Activated naive CD8-positive, alpha-beta T cell (primary cell): ENCODE measurements around the gene DICER1.
"Not testable (repeated sequence)": the region's sequence is repeated elsewhere in the genome, so short reads cannot be mapped to it uniquely, and the experiment has no call there.

ENCODE experiments used
- H3K27ac Mint-ChIP-seq: one replicate; pipeline ENCODE4 v1.8.0; 2021; ENCODE audit warnings: mixed read lengths
- H3K27me3 Mint-ChIP-seq: one replicate; pipeline ENCODE4 v1.8.0; 2021; ENCODE audit warnings: mixed read lengths
- H3K36me3 Mint-ChIP-seq: one replicate; pipeline ENCODE4 v1.8.0; 2021; ENCODE audit warnings: mixed read lengths
- H3K4me1 Mint-ChIP-seq: one replicate; pipeline ENCODE4 v1.8.0; 2021; ENCODE audit warnings: low read depth, mixed read lengths
- H3K4me3 Mint-ChIP-seq: one replicate; pipeline ENCODE4 v1.8.0; 2021; ENCODE audit warnings: mild to moderate bottlenecking, mixed read lengths
- H3K9me3 Mint-ChIP-seq: one replicate; pipeline ENCODE4 v1.8.0; 2021; ENCODE audit warnings: low read depth, mixed read lengths

The DICER1 gene

GRCh38 chr14:95157327-95158189 lies at the start of gene DICER1:
TSS of gene DICER1 (minus strand) at chr14:95157529. CDS start at chr14:95133458, 24,071 bp downstream.
- Mint-ChIP-seq H3K27me3 (no peaks in the 10 kb centered on the region), H3K27ac (peak within 1 kb of the TSS; percentile 100), H3K4me1 (peaks cover 41% of the 10 kb centered on the region), H3K4me3 (peak within 1 kb of the TSS; percentile 96), H3K36me3 (peaks cover 2% of the 10 kb centered on the region), H3K9me3 (no peaks in the 10 kb centered on the region)

GRCh38 chr14:95206534-95206933 lies 49.2 kb upstream of the DICER1 start:
- no peak overlapping the region for H3K27ac Mint-ChIP-seq
- no peaks in the 10 kb centered on the region for H3K36me3 Mint-ChIP-seq
- no peaks in the 10 kb centered on the region for H3K27me3 Mint-ChIP-seq
- peaks cover 6% of the 10 kb centered on the region for H3K9me3 Mint-ChIP-seq
- H3K4me1 Mint-ChIP-seq = no peaks in the 10 kb centered on the region
- H3K4me3 Mint-ChIP-seq = no peak overlapping the region

GRCh38 chr14:95204705-95205104 lies 47.4 kb upstream of the DICER1 start:
- Mint-ChIP-seq H3K36me3 (no peaks in the 10 kb centered on the region), H3K4me3 (no peak overlapping the region), H3K27ac (no peak overlapping the region), H3K27me3 (no peaks in the 10 kb centered on the region), H3K4me1 (no peaks in the 10 kb centered on the region), H3K9me3 (peaks cover 6% of the 10 kb centered on the region)

GRCh38 chr14:95201745-95202144 lies 44.4 kb upstream of the DICER1 start:
- H3K27ac Mint-ChIP-seq, H3K36me3 Mint-ChIP-seq, H3K4me1 Mint-ChIP-seq, H3K9me3 Mint-ChIP-seq, H3K27me3 Mint-ChIP-seq, H3K4me3 Mint-ChIP-seq: not testable (repeated sequence)

GRCh38 chr14:95200404-95200803 lies 43.1 kb upstream of the DICER1 start:
- H3K36me3 Mint-ChIP-seq = no peaks in the 10 kb centered on the region
- no peak overlapping the region for H3K4me3 Mint-ChIP-seq
- H3K27ac Mint-ChIP-seq = no peak overlapping the region
- no peaks in the 10 kb centered on the region for H3K27me3 Mint-ChIP-seq
- H3K4me1 Mint-ChIP-seq = no peaks in the 10 kb centered on the region
- peaks cover 6% of the 10 kb centered on the region for H3K9me3 Mint-ChIP-seq

GRCh38 chr14:95199298-95199983 lies 42.1 kb upstream of the DICER1 start:
- Mint-ChIP-seq H3K4me1 (no peaks in the 10 kb centered on the region), H3K27ac (no peak overlapping the region), H3K36me3 (no peaks in the 10 kb centered on the region), H3K4me3 (no peak overlapping the region), H3K27me3 (no peaks in the 10 kb centered on the region), H3K9me3 (no peaks in the 10 kb centered on the region)

GRCh38 chr14:95198320-95198719 lies 41.0 kb upstream of the DICER1 start:
- no peak overlapping the region for H3K27ac Mint-ChIP-seq
- no peak overlapping the region for H3K4me3 Mint-ChIP-seq

GRCh38 chr14:95197551-95197950 lies 40.2 kb upstream of the DICER1 start:
- H3K9me3 Mint-ChIP-seq = no peaks in the 10 kb centered on the region
- no peaks in the 10 kb centered on the region for H3K36me3 Mint-ChIP-seq
- H3K27ac Mint-ChIP-seq = no peak overlapping the region
- no peak overlapping the region for H3K4me3 Mint-ChIP-seq
- H3K27me3 Mint-ChIP-seq = no peaks in the 10 kb centered on the region
- no peaks in the 10 kb centered on the region for H3K4me1 Mint-ChIP-seq

More at GRCh38 chr14:95198320-95198719, 41.0 kb upstream of the DICER1 start:
- Mint-ChIP-seq H3K36me3 (no peaks in the 10 kb centered on the region), H3K27me3 (no peaks in the 10 kb centered on the region), H3K9me3 (no peaks in the 10 kb centered on the region), H3K4me1 (no peaks in the 10 kb centered on the region)

- Mint-ChIP-seq H3K27ac (no peak overlapping the region), H3K27me3 (no peaks in the 10 kb centered on the region), H3K36me3 (no peaks in the 10 kb centered on the region), H3K9me3 (no peaks in the 10 kb centered on the region), H3K4me3 (no peak overlapping the region), H3K4me1 (no peaks in the 10 kb centered on the region)
Observed at GRCh38 chr14:95196826-95197545, 39.7 kb upstream of the DICER1 start.

GRCh38 chr14:95196268-95196667 lies 38.9 kb upstream of the DICER1 start:
- no peaks in the 10 kb centered on the region for H3K36me3 Mint-ChIP-seq
- no peaks in the 10 kb centered on the region for H3K4me1 Mint-ChIP-seq
- H3K27ac Mint-ChIP-seq = no peak overlapping the region
- H3K4me3 Mint-ChIP-seq = no peak overlapping the region
- no peaks in the 10 kb centered on the region for H3K9me3 Mint-ChIP-seq
- H3K27me3 Mint-ChIP-seq = no peaks in the 10 kb centered on the region

- Mint-ChIP-seq H3K36me3 (no peaks in the 10 kb centered on the region), H3K9me3 (no peaks in the 10 kb centered on the region), H3K27ac (no peak overlapping the region), H3K4me3 (no peak overlapping the region), H3K27me3 (peaks cover 2% of the 10 kb centered on the region), H3K4me1 (no peaks in the 10 kb centered on the region)
Observed at GRCh38 chr14:95195031-95195430, 37.7 kb upstream of the DICER1 start.

- H3K27me3 Mint-ChIP-seq = peaks cover 2% of the 10 kb centered on the region
- H3K4me1 Mint-ChIP-seq = no peaks in the 10 kb centered on the region
- no peak overlapping the region for H3K4me3 Mint-ChIP-seq
- H3K36me3 Mint-ChIP-seq = no peaks in the 10 kb centered on the region
- no peak overlapping the region for H3K27ac Mint-ChIP-seq
- no peaks in the 10 kb centered on the region for H3K9me3 Mint-ChIP-seq
Observed at GRCh38 chr14:95193081-95193480, 35.8 kb upstream of the DICER1 start.

- no peak overlapping the region for H3K4me3 Mint-ChIP-seq
- peaks cover 2% of the 10 kb centered on the region for H3K27me3 Mint-ChIP-seq
- no peaks in the 10 kb centered on the region for H3K9me3 Mint-ChIP-seq
- no peaks in the 10 kb centered on the region for H3K36me3 Mint-ChIP-seq
- H3K4me1 Mint-ChIP-seq = no peaks in the 10 kb centered on the region
- no peak overlapping the region for H3K27ac Mint-ChIP-seq
Observed at GRCh38 chr14:95192311-95192710, 35.0 kb upstream of the DICER1 start.

GRCh38 chr14:95191445-95192199 lies 34.3 kb upstream of the DICER1 start:
- Mint-ChIP-seq H3K4me1 (no peaks in the 10 kb centered on the region), H3K4me3 (no peak overlapping the region), H3K9me3 (no peaks in the 10 kb centered on the region), H3K36me3 (no peaks in the 10 kb centered on the region), H3K27ac (no peak overlapping the region), H3K27me3 (peaks cover 5% of the 10 kb centered on the region)
